Tibial nerve (tissue), 4 donors: ENCODE measurements around the gene ARFGAP1. TPM values are rescaled to one million over a fixed set of nuclear protein-coding genes. Genes with fewer than 3 reads are reported as not detected.

Experiments used
- DNase-seq, 2 donors: peaks; one replicate each; pipeline ENCODE4 v3.0.0-alpha.2; 2019; ENCODE audit warnings: low spot score in 2 of 2
- H3K27ac ChIP-seq, 4 donors: fragments of 200-600 bp; sonication (generic) in 3 of 4; one replicate each; pipeline ENCODE4 v1.5.1; 2017 to 2019; ENCODE audit warnings: mild to moderate bottlenecking in 1 of 4
- H3K27me3 ChIP-seq, 2 donors: fragments of 200-600 bp; sonication (generic) in 1 of 2; one replicate each; pipeline versions ENCODE4 v1.5.1 to v1.6.0; 2017 to 2019
- H3K36me3 ChIP-seq, 3 donors: fragments of 200-600 bp; sonication (generic); one replicate each; pipeline ENCODE4 v1.5.1; 2018 to 2019
- H3K4me1 ChIP-seq, 4 donors: fragments of 200-600 bp; sonication (generic) in 3 of 4; one replicate each; pipeline ENCODE4 v1.5.1; 2017 to 2019
- H3K4me3 ChIP-seq, 4 donors: fragments of 200-600 bp; sonication (generic) in 3 of 4; one replicate each; pipeline ENCODE4 v1.5.1; 2017 to 2019; ENCODE audit warnings: mild to moderate bottlenecking in 1 of 4, moderate library complexity in 1 of 4
- H3K9me3 ChIP-seq, 4 donors: fragments of 200-600 bp; sonication (generic) in 3 of 4; one replicate each; pipeline ENCODE4 v1.5.1; 2017 to 2019
- CTCF ChIP-seq, 5 experiments: fragments of 200-600 bp in 3 of 5; fragments of 450-650 bp in 2 of 5; sonication (generic) in 3 of 5; IDR thresholded peaks; one replicate each; pipeline ENCODE4 v1.5.1; 2016 to 2019; ENCODE audit warnings: antibody characterized with exemption in 5 of 5, mild to moderate bottlenecking in 3 of 5, moderate library complexity in 2 of 5
- EP300 ChIP-seq, 2 donors: sonication (generic); formaldehyde crosslinking; IDR thresholded peaks; one replicate each; pipeline ENCODE4 v1.6.1; 2017; ENCODE audit warnings: antibody characterized with exemption in 2 of 2, mild to moderate bottlenecking in 1 of 2
- POLR2A ChIP-seq, 2 donors: fragments of 450-650 bp; IDR thresholded peaks; one replicate each; pipeline ENCODE4 v1.6.1; 2017; ENCODE audit warnings: antibody characterized with exemption in 2 of 2, mild to moderate bottlenecking in 2 of 2, moderate library complexity in 2 of 2
- WGBS, 2 donors: methylation state at CpG; one replicate each; pipeline ENCODE4 v1.1.5; 2018; 5-methylcytosine and 5-hydroxymethylcytosine counted together
- total RNA-seq, 4 donors: library from RNA; depleted of rRNA; stranded (reverse); fragments of >200 nt; gene quantifications; one replicate each; pipeline ENCODE4 v1.1.0, GENCODE V29; 2016

ARFGAP1 gene
- total RNA-seq, 4 donors from 2014 or later = 55.3 to 124 (median 68.6) TPM

DNA sequence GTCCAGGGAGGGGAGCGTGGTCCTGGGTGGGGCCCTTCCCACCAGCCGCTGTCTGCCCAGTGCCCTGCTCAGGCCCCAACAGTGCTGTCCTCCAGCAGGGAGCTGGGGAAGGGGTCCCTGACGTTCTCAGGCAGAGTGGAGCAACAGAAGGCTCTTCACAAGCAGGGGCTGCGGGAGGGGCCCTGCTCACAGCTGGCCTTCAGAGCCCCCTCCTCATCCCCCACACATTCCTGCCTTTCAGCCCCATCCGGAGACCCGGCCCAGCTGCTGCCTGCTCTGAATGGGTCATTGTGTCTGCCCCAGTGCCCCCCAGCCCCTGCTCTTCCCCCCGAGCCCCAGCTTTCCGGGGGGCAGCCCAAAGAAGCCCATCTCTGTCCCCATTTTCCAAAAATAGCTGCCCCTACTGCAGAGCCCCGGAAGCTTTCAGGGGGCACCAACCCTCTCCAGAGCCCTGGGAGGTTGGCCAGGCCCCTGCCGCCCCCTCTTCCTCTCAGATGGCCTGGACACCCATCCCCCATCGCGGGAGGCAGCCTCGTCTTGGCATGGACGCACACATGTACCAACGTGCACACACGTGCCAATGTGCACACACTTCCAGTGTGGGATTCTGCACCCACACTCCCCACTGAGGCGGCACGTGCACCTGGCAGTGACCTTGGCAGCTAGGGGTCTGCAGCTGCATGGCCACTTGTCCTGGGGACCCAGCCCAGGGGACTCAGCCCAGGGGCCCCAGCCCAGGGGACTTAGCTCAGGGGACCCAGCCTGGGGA, 24.1 kb downstream of the ARFGAP1 start:
- H3K4me3 ChIP-seq = no peak overlapping the region
- no peaks in the 10 kb centered on the region for H3K36me3 ChIP-seq
- TF ChIP-seq CTCF (IDR thresholded peaks at IDR 0.05) (no peak), EP300 (IDR thresholded peaks at IDR 0.05) (no peak), POLR2A (IDR thresholded peaks at IDR 0.05) (no peak)
- WGBS, 2 donors = 26 to 30% methylated on average over 15 to 18 of the region's 18 CpGs
- peaks cover 0 to 74% of the 10 kb centered on the region in 2 donors for H3K27me3 ChIP-seq
- no peak for DNase-seq
- H3K27ac ChIP-seq = no peak overlapping the region
- peaks cover 0 to 9% (median 3%) of the 10 kb centered on the region in 4 donors for H3K9me3 ChIP-seq
- peaks cover 0 to 17% (median 0%) of the 10 kb centered on the region in 4 donors for H3K4me1 ChIP-seq

DNA sequence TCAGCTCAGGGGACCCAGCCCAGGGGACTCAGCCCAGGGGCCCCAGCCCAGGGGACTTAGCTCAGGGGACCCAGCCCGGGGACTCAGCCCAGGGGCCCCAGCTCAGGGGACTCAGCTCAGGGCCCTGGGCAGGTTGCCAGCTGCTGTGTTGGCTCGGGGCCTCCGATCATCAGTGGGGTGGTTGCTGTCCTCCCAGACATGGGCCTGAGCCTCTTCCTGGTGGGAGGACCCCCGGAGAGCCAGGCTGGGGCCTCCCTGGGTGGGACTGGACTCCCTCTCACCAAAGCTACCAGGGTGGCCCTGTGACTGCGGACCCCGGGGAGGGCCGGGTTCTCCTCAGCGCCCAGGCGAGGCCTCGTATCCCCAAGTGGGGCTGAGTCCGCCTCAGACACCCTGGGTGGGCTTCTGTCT, 24.8 kb downstream of the ARFGAP1 start:
- H3K27ac ChIP-seq = no peak overlapping the region
- peaks cover 0 to 15% (median 4%) of the 10 kb centered on the region in 4 donors for H3K9me3 ChIP-seq
- no peak overlapping the region for H3K4me3 ChIP-seq
- no peaks in the 10 kb centered on the region for H3K36me3 ChIP-seq
- peaks cover 0 to 17% (median 0%) of the 10 kb centered on the region in 4 donors for H3K4me1 ChIP-seq
- TF ChIP-seq CTCF (IDR thresholded peaks at IDR 0.05) (no peak), EP300 (IDR thresholded peaks at IDR 0.05) (no peak), POLR2A (IDR thresholded peaks at IDR 0.05) (no peak)
- DNase-seq = no peak
- peaks cover 0 to 74% of the 10 kb centered on the region in 2 donors for H3K27me3 ChIP-seq
- WGBS, 2 donors = 55 to 62% methylated on average over 10 of the region's 11 CpGs

DNA sequence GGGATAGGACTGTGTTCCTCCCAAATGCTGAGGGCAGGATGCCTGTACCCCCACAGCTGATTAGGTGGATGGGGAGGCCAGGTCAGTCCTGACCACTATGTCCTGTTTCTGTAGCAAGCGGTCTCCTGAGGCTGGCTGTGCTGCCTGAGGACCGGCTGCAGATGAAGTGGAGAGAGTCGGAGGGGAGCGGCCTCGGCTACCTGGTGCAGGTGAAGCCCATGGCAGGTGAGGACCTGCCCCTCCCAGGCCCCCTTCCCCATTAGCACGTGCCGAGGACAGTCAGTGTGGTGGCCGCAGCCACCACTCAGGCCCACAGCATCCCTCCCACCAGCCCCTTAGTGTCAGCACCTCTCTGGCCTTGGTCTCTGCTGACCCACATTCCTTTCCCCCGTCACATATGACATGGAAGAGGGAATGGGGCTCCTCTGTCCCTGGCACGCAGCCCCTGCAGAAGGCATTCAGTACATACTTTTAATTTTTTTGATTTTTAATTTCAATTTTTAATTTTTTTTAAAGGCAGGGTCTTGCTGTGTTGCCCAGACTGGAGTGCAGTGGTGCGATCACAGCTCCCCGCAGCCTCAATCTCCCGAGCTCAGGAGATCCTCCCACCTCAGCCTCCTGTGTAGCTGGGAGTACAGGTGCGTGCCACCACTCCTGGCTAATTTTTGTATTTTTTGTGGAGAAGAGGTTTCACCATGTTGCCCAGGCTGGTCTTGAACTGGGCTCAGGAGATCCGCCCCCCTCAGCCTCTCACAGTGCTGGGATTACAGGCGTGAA, 25.4 kb downstream of the ARFGAP1 start:
- Histone ChIP-seq H3K4me1 (peaks cover 0 to 17% (median 0%) of the 10 kb centered on the region in 4 donors), H3K9me3 (peaks cover 0 to 17% (median 4%) of the 10 kb centered on the region in 4 donors), H3K27ac (no peak overlapping the region), H3K27me3 (peaks cover 0 to 71% of the 10 kb centered on the region in 2 donors), H3K4me3 (no peak overlapping the region), H3K36me3 (no peaks in the 10 kb centered on the region)
- no peak for DNase-seq
- 76 to 82% methylated on average over 16 of the region's 16 CpGs for WGBS, 2 donors
- TF ChIP-seq EP300 (IDR thresholded peaks at IDR 0.05) (no peak), POLR2A (IDR thresholded peaks at IDR 0.05) (no peak), CTCF (IDR thresholded peaks at IDR 0.05) (no peak)

DNA sequence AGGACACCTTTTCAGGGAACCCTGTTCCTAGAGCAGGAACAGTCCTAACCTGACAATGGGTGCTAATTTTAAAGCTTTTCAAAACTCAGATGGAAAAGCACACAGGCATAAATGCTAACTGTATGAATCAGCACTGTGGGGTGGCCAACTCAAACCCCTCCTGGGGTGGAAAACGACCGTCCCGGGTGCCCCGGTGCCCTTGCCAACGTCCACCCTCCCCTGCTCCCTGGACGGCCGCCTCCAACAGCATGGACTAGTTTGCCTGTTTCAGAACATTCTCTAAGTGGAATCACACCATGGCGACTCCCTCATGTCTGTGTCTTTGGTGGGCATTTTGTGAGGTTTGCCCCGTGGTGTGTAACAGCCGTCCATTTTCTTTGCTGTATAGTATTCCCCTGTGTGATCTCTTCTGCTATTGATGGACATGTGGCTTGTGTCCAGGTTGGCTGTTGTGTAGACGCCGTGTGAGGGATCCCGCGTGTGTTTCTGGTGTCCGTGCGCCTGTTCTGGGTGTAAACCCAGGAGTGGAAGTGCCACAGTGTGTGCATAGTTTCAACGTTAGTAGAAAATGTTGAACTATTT, 26.2 kb downstream of the ARFGAP1 start:
- no peak for DNase-seq
- Histone ChIP-seq H3K36me3 (no peaks in the 10 kb centered on the region), H3K4me1 (peaks cover 0 to 17% (median 0%) of the 10 kb centered on the region in 4 donors), H3K27me3 (peaks cover 0 to 63% of the 10 kb centered on the region in 2 donors), H3K4me3 (no peak overlapping the region), H3K9me3 (peaks cover 0 to 17% (median 4%) of the 10 kb centered on the region in 4 donors), H3K27ac (no peak overlapping the region)
- 80 to 84% methylated on average over 16 to 17 of the region's 17 CpGs for WGBS, 2 donors
- no peak for TF ChIP-seq POLR2A (IDR thresholded peaks at IDR 0.05)
- no peak for TF ChIP-seq EP300 (IDR thresholded peaks at IDR 0.05)

DNA sequence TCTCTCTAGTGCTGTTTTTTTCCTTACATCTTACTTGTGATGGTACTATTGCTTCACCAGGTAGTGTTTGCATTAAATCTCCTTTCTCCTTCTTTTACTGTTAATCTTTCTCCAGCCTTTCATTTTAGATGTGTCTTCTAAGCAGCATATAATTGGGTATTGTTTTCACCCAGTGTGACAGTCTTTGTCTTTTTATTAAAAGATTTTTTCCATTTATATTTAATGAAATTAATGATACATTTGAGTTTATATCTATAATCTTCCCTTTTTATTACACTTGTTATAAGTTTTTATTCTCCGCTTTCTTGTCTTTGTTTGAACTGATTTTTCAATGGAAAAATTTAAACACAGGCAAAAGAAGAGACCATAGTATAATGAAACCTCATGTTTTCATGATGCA, 29.1 kb downstream of the ARFGAP1 start:
- Histone ChIP-seq H3K4me1 (peaks cover 0 to 9% (median 0%) of the 10 kb centered on the region in 4 donors), H3K27me3 (peaks cover 0 to 50% of the 10 kb centered on the region in 2 donors), H3K27ac (no peak overlapping the region), H3K9me3 (peaks cover 0 to 17% (median 4%) of the 10 kb centered on the region in 4 donors), H3K4me3 (no peak overlapping the region), H3K36me3 (no peaks in the 10 kb centered on the region)
- WGBS, 2 donors = 98 to 100% methylated on average over 1 of the region's 1 CpG
- no peak for DNase-seq
- TF ChIP-seq CTCF (IDR thresholded peaks at IDR 0.05) (no peak), EP300 (IDR thresholded peaks at IDR 0.05) (no peak)
